Loucy (cell line): ENCODE data around the gene MADD.

Experiments used
- CTCF ChIP-seq: fragments of 200-600 bp; sonication (generic); conservative IDR thresholded peaks from 2 replicates; pipeline ENCODE4 v1.5.1; 2014; ENCODE audit warnings: mild to moderate bottlenecking, antibody characterized with exemption, low read length
- EZH2phosphoT487 ChIP-seq: fragments of 200-600 bp; IDR thresholded peaks from 2 replicates; pipeline ENCODE4 v1.6.1; 2018; ENCODE audit warnings: antibody characterized with exemption, mild to moderate bottlenecking, moderate library complexity, borderline replicate concordance

- no peak for TF ChIP-seq CTCF
- TF ChIP-seq EZH2phosphoT487, result no peak
These were observed 10.2 kb downstream of the MADD start for GRCh38 chr11:47280099-47280498.
